Measurements from ENCODE around the gene COL10A1. TPM values are rescaled to one million over a fixed set of nuclear protein-coding genes. Genes with fewer than 3 reads are reported as not detected.
A peak's percentile ranks its signal among the peaks of the same experiment; 100 is the strongest.

The COL10A1 gene
- total RNA-seq, 2 donors from 2014 or later, result not detected

- H3K27ac Mint-ChIP-seq, result no peak overlapping the region
- Histone ChIP-seq H3K9ac (ENCODE audit: extremely low read depth, low read length, poor library complexity, severe bottlenecking) (no peak overlapping the region), H3K4me1 (ENCODE audit: control insufficient read depth, insufficient read depth, low read length) (no peaks in the 10 kb centered on the region), H3K27ac (ENCODE audit: low read depth, low read length) (no peak overlapping the region), H3K27me3 (ENCODE audit: control insufficient read depth, insufficient read depth, low read length, poor library complexity, severe bottlenecking) (no peaks in the 10 kb centered on the region), H3K4me3 (ENCODE audit: low read length) (no peak overlapping the region), H3K36me3 (ENCODE audit: control insufficient read depth, insufficient read depth, low read length) (peaks cover 66% of the 10 kb centered on the region), H3K9me3 (ENCODE audit: control insufficient read depth, low read length) (no peaks in the 10 kb centered on the region)
- no peak for DNase-seq
- 94% methylated on average over 3 of the region's 3 CpGs; no CpG with 5 or more reads in 1 of the 2 experiments for WGBS, 2 experiments (ENCODE audit: insufficient coverage in 1 of 2, insufficient read length in 1 of 2)
- no peaks in the 10 kb centered on the region for H3K9me3 Mint-ChIP-seq
- peaks cover 32% of the 10 kb centered on the region for H3K36me3 Mint-ChIP-seq (ENCODE audit: low read depth)
- no peak for TF ChIP-seq CTCF (conservative IDR thresholded peaks at IDR 0.05)
- H3K4me1 Mint-ChIP-seq, result no peaks in the 10 kb centered on the region
- H3K27me3 Mint-ChIP-seq (ENCODE audit: insufficient read depth), result no peaks in the 10 kb centered on the region
- H3K4me3 Mint-ChIP-seq, result no peak overlapping the region
Measured at GRCh38 chr6:116120430-116120829, 5.5 kb downstream of the COL10A1 start.

GRCh38 chr6:116118608-116119007 is 7.3 kb downstream of the COL10A1 start:
- Mint-ChIP-seq H3K4me3 (no peak overlapping the region), H3K27ac (no peak overlapping the region), H3K4me1 (no peaks in the 10 kb centered on the region), H3K36me3 (ENCODE audit: low read depth) (peaks cover 49% of the 10 kb centered on the region), H3K27me3 (ENCODE audit: insufficient read depth) (no peaks in the 10 kb centered on the region), H3K9me3 (no peaks in the 10 kb centered on the region)
- H3K27me3 ChIP-seq (ENCODE audit: control insufficient read depth, insufficient read depth, low read length, poor library complexity, severe bottlenecking), result no peaks in the 10 kb centered on the region
- no peak overlapping the region for H3K4me3 ChIP-seq (ENCODE audit: low read length)
- H3K4me1 ChIP-seq (ENCODE audit: control insufficient read depth, insufficient read depth, low read length), result peaks cover under 1% of the 10 kb centered on the region
- no peaks in the 10 kb centered on the region for H3K9me3 ChIP-seq (ENCODE audit: control insufficient read depth, low read length)
- DNase-seq, result no peak
- H3K36me3 ChIP-seq (ENCODE audit: control insufficient read depth, insufficient read depth, low read length), result peaks cover 77% of the 10 kb centered on the region
- H3K27ac ChIP-seq (ENCODE audit: low read depth, low read length), result no peak overlapping the region
- TF ChIP-seq CTCF (conservative IDR thresholded peaks at IDR 0.05), result no peak
- H3K9ac ChIP-seq (ENCODE audit: extremely low read depth, low read length, poor library complexity, severe bottlenecking), result no peak overlapping the region

GRCh38 chr6:116115781-116116180 is 10.2 kb downstream of the COL10A1 start:
- H3K27me3 Mint-ChIP-seq (ENCODE audit: insufficient read depth), result no peaks in the 10 kb centered on the region
- Histone ChIP-seq H3K9me3 (ENCODE audit: control insufficient read depth, low read length) (no peaks in the 10 kb centered on the region), H3K9ac (ENCODE audit: extremely low read depth, low read length, poor library complexity, severe bottlenecking) (no peak overlapping the region), H3K4me1 (ENCODE audit: control insufficient read depth, insufficient read depth, low read length) (peaks cover 19% of the 10 kb centered on the region), H3K27ac (ENCODE audit: low read depth, low read length) (no peak overlapping the region), H3K36me3 (ENCODE audit: control insufficient read depth, insufficient read depth, low read length) (peaks cover 88% of the 10 kb centered on the region), H3K4me3 (ENCODE audit: low read length) (no peak overlapping the region), H3K27me3 (ENCODE audit: control insufficient read depth, insufficient read depth, low read length, poor library complexity, severe bottlenecking) (no peaks in the 10 kb centered on the region)
- H3K4me3 Mint-ChIP-seq, result no peak overlapping the region
- no peaks in the 10 kb centered on the region for H3K9me3 Mint-ChIP-seq
- DNase-seq, result no peak
- WGBS, 2 experiments (ENCODE audit: insufficient coverage in 1 of 2, insufficient read length in 1 of 2), result no CpG with 5 or more reads among the region's 2 CpGs
- peaks cover 58% of the 10 kb centered on the region for H3K36me3 Mint-ChIP-seq (ENCODE audit: low read depth)
- peak; percentile 76 for TF ChIP-seq CTCF (conservative IDR thresholded peaks at IDR 0.05)
- peaks cover 21% of the 10 kb centered on the region for H3K4me1 Mint-ChIP-seq
- H3K27ac Mint-ChIP-seq, result no peak overlapping the region

Data from endodermal cell (in vitro differentiated cells).